Measurements from ENCODE around the gene COX6A2.

GRCh38 chr16:31440516-31441184 lies 12.5 kb upstream of the COX6A2 start:
- TF ChIP-seq CTCF (IDR thresholded peaks at IDR 0.05; ENCODE audit: insufficient read depth, low read length, poor library complexity, severe bottlenecking), result no peak
- no peak for TF ChIP-seq EZH2phosphoT487 (conservative IDR thresholded peaks at IDR 0.05; ENCODE audit: low read length)
